22Rv1 (cell line): Measurements from ENCODE around the gene OR4Q3.
"Not testable (repeated sequence)": the region's sequence is repeated elsewhere in the genome, so short reads cannot be mapped to it uniquely, and the experiment has no call there.

ENCODE experiments used
- CTCF ChIP-seq: fragments of 450-650 bp; IDR thresholded peaks from 2 replicates; pipeline ENCODE4 v1.5.1; 2017; ENCODE audit warnings: mild to moderate bottlenecking
- ZFX ChIP-seq: fragments of 450-650 bp; IDR thresholded peaks from 2 replicates; pipeline ENCODE4 v1.6.1; 2017; ENCODE audit warnings: antibody characterized with exemption, borderline replicate concordance

DNA sequence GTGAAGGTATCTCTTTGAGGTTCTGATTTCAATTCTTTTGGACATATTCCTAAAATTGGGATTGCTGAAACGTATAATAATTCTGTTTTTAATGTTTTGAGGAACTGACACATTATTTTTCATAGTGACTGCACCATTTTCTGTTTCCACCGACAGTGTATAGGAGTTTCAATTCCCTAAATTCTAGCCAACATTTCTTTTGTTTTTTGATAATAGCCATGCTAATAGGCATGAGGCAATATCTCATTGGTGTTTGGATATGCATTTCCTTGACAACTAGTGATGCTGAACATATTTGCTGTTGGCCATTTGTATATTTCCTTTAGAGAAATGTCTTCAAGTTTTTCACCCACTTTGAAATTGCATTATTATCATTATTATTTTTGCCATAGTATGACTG, 29.1 kb downstream of the OR4Q3 start:
- TF ChIP-seq ZFX, CTCF: not testable (repeated sequence)
